CD4-positive, alpha-beta T cell treated with Interleukin-15 for 1 hour (primary cell): ENCODE data around the gene TM4SF4.

Experiments used
- DNase-seq: peaks from one replicate; pipeline ENCODE4 v3.0.0-alpha.2; 2020

Gene TM4SF4

GRCh38 chr3:149455989-149456388 lies 18.5 kb upstream of the TM4SF4 start:
- DNase-seq: no peak

GRCh38 chr3:149459491-149460059 lies 14.9 kb upstream of the TM4SF4 start:
- no peak for DNase-seq

- DNase-seq: no peak
Observed at GRCh38 chr3:149460117-149460516, 14.4 kb upstream of the TM4SF4 start.

GRCh38 chr3:149462051-149462450 lies 12.4 kb upstream of the TM4SF4 start:
- DNase-seq: no peak

GRCh38 chr3:149462581-149463011 lies 11.9 kb upstream of the TM4SF4 start:
- no peak for DNase-seq

- DNase-seq: no peak
Observed at GRCh38 chr3:149463921-149464320, 10.6 kb upstream of the TM4SF4 start.

- no peak for DNase-seq
Observed at GRCh38 chr3:149464542-149465328, 9.8 kb upstream of the TM4SF4 start.

GRCh38 chr3:149465351-149465883 lies 9.1 kb upstream of the TM4SF4 start:
- no peak for DNase-seq

- no peak for DNase-seq
Observed at GRCh38 chr3:149466192-149466591, 8.3 kb upstream of the TM4SF4 start.

- DNase-seq: no peak
Observed at GRCh38 chr3:149468504-149469212, 5.8 kb upstream of the TM4SF4 start.

GRCh38 chr3:149470381-149470780 lies 4.1 kb upstream of the TM4SF4 start:
- no peak for DNase-seq

- DNase-seq: no peak
Observed at GRCh38 chr3:149472030-149472797, 2.3 kb upstream of the TM4SF4 start.

- peak; percentile 47 for DNase-seq
Observed at GRCh38 chr3:149473357-149474249, 894 bp upstream of the TM4SF4 start.

- no peak for DNase-seq
Observed at GRCh38 chr3:149475451-149476060, 1.1 kb downstream of the TM4SF4 start.

GRCh38 chr3:149476225-149476624 lies 1.7 kb downstream of the TM4SF4 start:
- peak; percentile 24 for DNase-seq

- no peak for DNase-seq
Observed at GRCh38 chr3:149479621-149480325, 5.3 kb downstream of the TM4SF4 start.

- DNase-seq: peak; percentile 49
Observed at GRCh38 chr3:149480326-149481017, 6.0 kb downstream of the TM4SF4 start.

- DNase-seq: no peak
Observed at GRCh38 chr3:149481056-149481455, 6.6 kb downstream of the TM4SF4 start.

GRCh38 chr3:149481491-149481890 lies 7.0 kb downstream of the TM4SF4 start:
- DNase-seq: no peak

- no peak for DNase-seq
Observed at GRCh38 chr3:149486726-149487125, 12.2 kb downstream of the TM4SF4 start.
